Measurements from ENCODE around the gene BACH2.

BACH2 gene

DNA sequence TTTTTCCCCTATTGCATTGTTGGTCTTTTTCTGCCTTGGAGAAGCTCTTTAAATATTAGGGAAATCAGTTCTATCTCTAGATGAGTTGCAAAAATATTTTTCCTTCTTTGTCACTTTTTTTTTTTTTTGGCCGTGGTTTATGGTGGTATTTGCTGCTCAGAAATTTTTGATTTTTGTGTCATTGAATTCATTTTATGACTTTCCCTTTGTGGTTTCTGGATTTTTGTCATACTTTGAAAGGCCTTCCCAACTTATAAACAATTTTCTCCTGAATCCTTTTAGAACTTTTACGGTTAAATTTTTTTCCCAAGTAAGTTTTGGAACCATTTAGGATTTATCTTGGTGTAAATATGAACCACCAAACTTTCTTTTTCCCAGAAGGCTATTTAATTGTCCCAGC lies 256.7 kb downstream of the BACH2 start:
- Histone ChIP-seq H3K4me3 (ENCODE audit: insufficient read depth in 1 of 2, low read depth in 1 of 2, low read length in 2 of 2) (no peak overlapping the region), H3K4ac (ENCODE audit: low read depth in 1 of 2, low read length in 2 of 2) (no peak overlapping the region), H3K27ac (ENCODE audit: low read length, poor library complexity, severe bottlenecking) (no peak overlapping the region), H3K9ac (ENCODE audit: low read length) (no peak overlapping the region), H2AFZ (ENCODE audit: low read depth, low read length) (no peak overlapping the region), H2BK5ac (ENCODE audit: low read depth, low read length, poor library complexity, severe bottlenecking) (no peak overlapping the region), H3K9me3 (ENCODE audit: control insufficient read depth, low read length) (no peaks in the 10 kb centered on the region), H2BK120ac (ENCODE audit: low read depth, low read length) (no peak overlapping the region), H3K18ac (ENCODE audit: low read depth in 1 of 2, low read length in 2 of 2) (no peak overlapping the region), H4K91ac (ENCODE audit: low read length) (no peak overlapping the region), H3K79me1 (replicated peaks; ENCODE audit: low read length, poor library complexity, severe bottlenecking) (no peaks in the 10 kb centered on the region), H2AK5ac (ENCODE audit: low read length, severe bottlenecking) (no peak overlapping the region), H3K36me3 (ENCODE audit: control insufficient read depth in 1 of 2, insufficient read depth in 2 of 2, low read depth in 1 of 2, low read length in 2 of 2) (no peaks in the 10 kb centered on the region), H3K4me2 (ENCODE audit: low read length, poor library complexity, severe bottlenecking) (no peak overlapping the region), H4K8ac (ENCODE audit: low read length) (no peak overlapping the region), H3K4me1 (ENCODE audit: control insufficient read depth, insufficient read depth, low read depth, low read length) (no peaks in the 10 kb centered on the region), H3K27me3 (ENCODE audit: control insufficient read depth in 1 of 2, insufficient read depth in 1 of 2, low read length in 2 of 2) (no peaks in the 10 kb centered on the region), H3K23ac (ENCODE audit: low read length in 2 of 2) (no peak overlapping the region), H2BK15ac (ENCODE audit: low read depth, poor library complexity, severe bottlenecking) (no peak overlapping the region), H3K14ac (ENCODE audit: low read length in 2 of 2) (no peak overlapping the region), H2BK12ac (ENCODE audit: low read length in 2 of 2) (no peak overlapping the region)
- DNase-seq: no peak
- no CpG with 5 or more reads among the region's 2 CpGs for WGBS

DNA sequence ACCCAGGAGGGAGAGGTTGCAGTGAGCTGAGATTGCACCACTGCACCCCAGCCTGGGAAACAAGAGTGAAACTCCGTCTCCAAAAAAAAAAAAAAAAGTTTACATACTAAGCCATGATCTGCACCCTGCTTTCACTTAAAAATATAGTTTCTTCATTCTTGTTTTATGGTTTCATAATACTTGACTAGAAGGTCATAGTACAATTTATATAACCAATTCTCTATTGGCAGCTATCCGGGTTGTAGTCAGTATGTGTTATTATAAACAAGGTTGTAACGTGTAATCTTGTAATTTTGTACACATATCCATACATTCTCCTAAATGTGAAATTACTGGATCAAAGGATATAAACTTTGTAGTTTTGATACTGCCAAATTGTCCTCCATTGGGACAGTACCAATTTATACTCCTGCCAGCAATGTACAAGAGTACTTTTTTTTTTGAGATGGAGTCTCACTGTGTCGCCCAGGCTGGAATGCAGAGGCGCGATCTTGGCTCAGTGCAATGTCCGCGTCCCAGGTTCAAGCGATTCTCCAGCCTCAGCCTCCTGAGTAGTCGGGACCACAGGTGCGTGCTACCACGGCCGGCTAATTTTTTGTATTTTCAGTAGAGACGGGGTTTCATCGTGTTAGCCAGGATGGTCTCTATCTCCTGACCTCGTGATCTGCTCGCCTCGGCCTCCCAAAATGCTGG lies 257.5 kb downstream of the BACH2 start:
- Histone ChIP-seq H3K36me3 (ENCODE audit: control insufficient read depth in 1 of 2, insufficient read depth in 2 of 2, low read depth in 1 of 2, low read length in 2 of 2) (no peaks in the 10 kb centered on the region), H3K27ac (ENCODE audit: low read length, poor library complexity, severe bottlenecking) (no peak overlapping the region), H3K18ac (ENCODE audit: low read depth in 1 of 2, low read length in 2 of 2) (no peak overlapping the region), H3K9me3 (ENCODE audit: control insufficient read depth, low read length) (no peaks in the 10 kb centered on the region), H2BK5ac (ENCODE audit: low read depth, low read length, poor library complexity, severe bottlenecking) (no peak overlapping the region), H3K4me3 (ENCODE audit: insufficient read depth in 1 of 2, low read depth in 1 of 2, low read length in 2 of 2) (no peak overlapping the region), H3K4ac (ENCODE audit: low read depth in 1 of 2, low read length in 2 of 2) (no peak overlapping the region), H2BK12ac (ENCODE audit: low read length in 2 of 2) (no peak overlapping the region), H3K79me1 (replicated peaks; ENCODE audit: low read length, poor library complexity, severe bottlenecking) (no peaks in the 10 kb centered on the region), H2BK15ac (ENCODE audit: low read depth, poor library complexity, severe bottlenecking) (no peak overlapping the region), H4K8ac (ENCODE audit: low read length) (no peak overlapping the region), H3K9ac (ENCODE audit: low read length) (no peak overlapping the region), H3K4me1 (ENCODE audit: control insufficient read depth, insufficient read depth, low read depth, low read length) (no peaks in the 10 kb centered on the region), H3K27me3 (ENCODE audit: control insufficient read depth in 1 of 2, insufficient read depth in 1 of 2, low read length in 2 of 2) (no peaks in the 10 kb centered on the region), H3K23ac (ENCODE audit: low read length in 2 of 2) (no peak overlapping the region), H2BK120ac (ENCODE audit: low read depth, low read length) (no peak overlapping the region), H3K4me2 (ENCODE audit: low read length, poor library complexity, severe bottlenecking) (no peak overlapping the region), H3K14ac (ENCODE audit: low read length in 2 of 2) (no peak overlapping the region), H2AK5ac (ENCODE audit: low read length, severe bottlenecking) (no peak overlapping the region), H2AFZ (ENCODE audit: low read depth, low read length) (no peak overlapping the region), H4K91ac (ENCODE audit: low read length) (no peak overlapping the region)
- no peak for DNase-seq
- 97% methylated on average over 15 of the region's 18 CpGs for WGBS

DNA sequence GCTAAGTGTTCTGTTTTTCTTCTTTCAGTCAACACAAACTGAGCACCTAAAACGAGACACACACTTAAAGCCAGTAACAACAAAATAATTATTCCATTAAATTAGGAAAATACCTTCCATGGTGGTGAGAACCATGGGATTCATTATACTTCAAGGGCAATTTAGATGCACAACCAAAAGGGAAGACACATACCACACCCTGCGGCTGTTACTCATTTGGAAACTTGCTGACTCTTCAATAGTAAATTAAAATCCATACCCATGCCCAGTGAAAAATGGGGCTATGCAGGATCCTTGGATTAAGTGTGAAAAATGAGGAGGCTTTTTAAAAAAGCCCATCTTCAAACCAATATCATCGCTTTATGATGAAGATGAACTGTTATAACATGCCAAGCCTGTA lies 259.7 kb downstream of the BACH2 start:
- Histone ChIP-seq H3K79me1 (replicated peaks; ENCODE audit: low read length, poor library complexity, severe bottlenecking) (no peaks in the 10 kb centered on the region), H3K14ac (ENCODE audit: low read length in 2 of 2) (no peak overlapping the region), H3K27ac (ENCODE audit: low read length, poor library complexity, severe bottlenecking) (no peak overlapping the region), H2BK15ac (ENCODE audit: low read depth, poor library complexity, severe bottlenecking) (no peak overlapping the region), H2BK12ac (ENCODE audit: low read length in 2 of 2) (no peak overlapping the region), H3K4me1 (ENCODE audit: control insufficient read depth, insufficient read depth, low read depth, low read length) (no peaks in the 10 kb centered on the region), H3K9ac (ENCODE audit: low read length) (no peak overlapping the region), H4K91ac (ENCODE audit: low read length) (no peak overlapping the region), H2AK5ac (ENCODE audit: low read length, severe bottlenecking) (no peak overlapping the region), H3K23ac (ENCODE audit: low read length in 2 of 2) (no peak overlapping the region), H3K4me3 (ENCODE audit: insufficient read depth in 1 of 2, low read depth in 1 of 2, low read length in 2 of 2) (no peak overlapping the region), H3K27me3 (ENCODE audit: control insufficient read depth in 1 of 2, insufficient read depth in 1 of 2, low read length in 2 of 2) (no peaks in the 10 kb centered on the region), H3K18ac (ENCODE audit: low read depth in 1 of 2, low read length in 2 of 2) (no peak overlapping the region), H3K36me3 (ENCODE audit: control insufficient read depth in 1 of 2, insufficient read depth in 2 of 2, low read depth in 1 of 2, low read length in 2 of 2) (no peaks in the 10 kb centered on the region), H3K4ac (ENCODE audit: low read depth in 1 of 2, low read length in 2 of 2) (no peak overlapping the region), H2AFZ (ENCODE audit: low read depth, low read length) (no peak overlapping the region), H4K8ac (ENCODE audit: low read length) (no peak overlapping the region), H3K4me2 (ENCODE audit: low read length, poor library complexity, severe bottlenecking) (no peak overlapping the region), H3K9me3 (ENCODE audit: control insufficient read depth, low read length) (no peaks in the 10 kb centered on the region), H2BK120ac (ENCODE audit: low read depth, low read length) (no peak overlapping the region), H2BK5ac (ENCODE audit: low read depth, low read length, poor library complexity, severe bottlenecking) (no peak overlapping the region)
- 57% methylated on average over 2 of the region's 3 CpGs for WGBS
- no peak for DNase-seq

DNA sequence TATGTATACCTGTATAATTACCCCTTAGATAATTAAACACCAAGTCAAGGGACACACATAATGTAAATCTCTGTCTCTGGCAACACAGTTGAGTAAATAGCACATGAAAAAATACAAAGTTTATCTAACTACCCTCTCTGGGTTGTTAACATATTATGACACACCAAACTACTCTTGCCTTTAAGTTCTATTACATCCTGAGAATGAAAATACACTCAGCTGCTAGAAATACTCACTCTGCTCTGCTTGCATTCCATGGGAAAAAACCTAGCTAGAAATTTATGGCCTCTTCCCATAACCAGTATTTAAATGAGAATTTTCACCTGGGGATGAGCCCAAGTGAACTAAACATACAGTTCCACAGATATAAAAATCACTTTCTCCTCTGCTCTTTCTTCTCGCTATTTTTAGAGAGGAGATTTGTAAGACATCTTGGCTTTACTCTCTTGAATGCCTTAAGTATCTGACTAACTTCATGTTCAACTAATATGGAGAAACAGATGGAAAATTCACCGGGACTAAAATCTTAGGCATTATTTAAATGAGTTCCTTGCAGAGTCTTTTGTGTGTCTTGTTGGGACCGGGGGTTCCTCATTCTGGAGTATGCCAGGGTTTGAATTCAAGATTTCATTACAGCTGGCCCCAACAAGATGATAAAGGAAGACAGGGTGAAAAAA lies 261.5 kb downstream of the BACH2 start:
- Histone ChIP-seq H3K18ac (ENCODE audit: low read depth in 1 of 2, low read length in 2 of 2) (no peak overlapping the region), H3K9me3 (ENCODE audit: control insufficient read depth, low read length) (no peaks in the 10 kb centered on the region), H4K91ac (ENCODE audit: low read length) (no peak overlapping the region), H3K27ac (ENCODE audit: low read length, poor library complexity, severe bottlenecking) (no peak overlapping the region), H2AFZ (ENCODE audit: low read depth, low read length) (no peak overlapping the region), H2BK5ac (ENCODE audit: low read depth, low read length, poor library complexity, severe bottlenecking) (no peak overlapping the region), H2AK5ac (ENCODE audit: low read length, severe bottlenecking) (no peak overlapping the region), H3K4ac (ENCODE audit: low read depth in 1 of 2, low read length in 2 of 2) (no peak overlapping the region), H3K14ac (ENCODE audit: low read length in 2 of 2) (no peak overlapping the region), H4K8ac (ENCODE audit: low read length) (no peak overlapping the region), H3K27me3 (ENCODE audit: control insufficient read depth in 1 of 2, insufficient read depth in 1 of 2, low read length in 2 of 2) (no peaks in the 10 kb centered on the region), H3K4me1 (ENCODE audit: control insufficient read depth, insufficient read depth, low read depth, low read length) (no peaks in the 10 kb centered on the region), H2BK15ac (ENCODE audit: low read depth, poor library complexity, severe bottlenecking) (no peak overlapping the region), H2BK12ac (ENCODE audit: low read length in 2 of 2) (no peak overlapping the region), H3K36me3 (ENCODE audit: control insufficient read depth in 1 of 2, insufficient read depth in 2 of 2, low read depth in 1 of 2, low read length in 2 of 2) (no peaks in the 10 kb centered on the region), H3K4me2 (ENCODE audit: low read length, poor library complexity, severe bottlenecking) (no peak overlapping the region), H3K79me1 (replicated peaks; ENCODE audit: low read length, poor library complexity, severe bottlenecking) (no peaks in the 10 kb centered on the region), H3K23ac (ENCODE audit: low read length in 2 of 2) (no peak overlapping the region), H3K4me3 (ENCODE audit: insufficient read depth in 1 of 2, low read depth in 1 of 2, low read length in 2 of 2) (no peak overlapping the region), H2BK120ac (ENCODE audit: low read depth, low read length) (no peak overlapping the region), H3K9ac (ENCODE audit: low read length) (no peak overlapping the region)
- 84% methylated on average over 2 of the region's 3 CpGs for WGBS
- no peak for DNase-seq
